K562 (cell line): ENCODE data around the gene PKHD1. TPM values are rescaled to one million over a fixed set of nuclear protein-coding genes. Genes with fewer than 3 reads are reported as not detected.

Experiments used
- ATAC-seq: fragments of 200-7000 bp; cut with Tn5 transposase; 3 replicates; pipeline ENCODE4 v1.9.1; 2020; ENCODE audit warnings: moderate library complexity
- BruUV-seq: library from RNA; stranded (reverse); fragments of 400-500 nt; replicated peaks from 2 replicates; lab custom pipeline; 2021; lab: Mats Ljungman, UMichigan
- CTCF ChIA-PET: fragments of 300-600 bp; formaldehyde crosslinking; extraction: SDS; loops from one replicate; lab custom pipeline; 2021; ENCODE audit warnings: low intra/inter-chr PET ratio; lab: Yijun Ruan, JAX
- POLR2A ChIA-PET: fragments of 300-600, 350-650 bp; sonication (Branson Sonifier 250); formaldehyde crosslinking; extraction: SDS; loops from one replicate; lab custom pipeline; 2021; ENCODE audit warnings: antibody characterized with exemption, inconsistent platforms; lab: Yijun Ruan, JAX
- DNase-seq, 4 experiments: peaks; one replicate each; pipeline versions ENCODE4 v3.0.0 to v3.0.0-alpha.2; 2011 to 2018; ENCODE audit warnings: low spot score in 3 of 4, mixed read lengths in 3 of 4; ENCODE audit errors: extremely low read depth in 1 of 4
- FAIRE-seq: peaks from 2 replicates; lab custom pipeline; 2011; peaks lifted over from hg19 to GRCh38; lab: Jason Lieb, UNC
- H2AFZ ChIP-seq: 2 replicates; pipeline ENCODE4 v1.6.0; 2011; ENCODE audit warnings: low read depth, low read length, control low read depth, inconsistent platforms
- H3K27ac ChIP-seq: fragments of 200-600 bp; 3 replicates; pipeline ENCODE4 v1.8.0; 2011; ENCODE audit warnings: low read depth, mild to moderate bottlenecking, control low read depth, inconsistent platforms, low read length, moderate library complexity, mixed read lengths; ENCODE audit errors: extremely low read depth
- H3K27me3 ChIP-seq, 2 experiments: fragments of 300-600 bp in 1 of 2; 2 replicates in 1 of 2; 3 replicates in 1 of 2; pipeline versions ENCODE4 v1.6.0 to v1.8.0; 2011; ENCODE audit warnings: inconsistent platforms in 2 of 2, low read length in 2 of 2, mild to moderate bottlenecking in 1 of 2, mixed read lengths in 1 of 2, moderate library complexity in 1 of 2; ENCODE audit not compliant: control insufficient read depth in 2 of 2, insufficient read depth in 2 of 2
- H3K36me3 ChIP-seq: fragments of 300-600 bp; 3 replicates; pipeline ENCODE4 v1.8.0; 2011; ENCODE audit warnings: mild to moderate bottlenecking, low read length, inconsistent platforms; ENCODE audit not compliant: control insufficient read depth, insufficient read depth
- H3K4me1 ChIP-seq, 2 experiments: fragments of 200-600 bp in 1 of 2; replicated peaks in 1 of 2; 2 replicates in 1 of 2; 3 replicates in 1 of 2; pipeline versions ENCODE4 v1.5.1 to v1.8.0; 2011; ENCODE audit warnings: inconsistent platforms in 2 of 2, low read length in 2 of 2, mild to moderate bottlenecking in 1 of 2, mixed read lengths in 1 of 2, moderate library complexity in 1 of 2; ENCODE audit not compliant: control insufficient read depth in 2 of 2, insufficient read depth in 2 of 2
- H3K4me2 ChIP-seq: 2 replicates; pipeline ENCODE4 v1.6.1; 2011; ENCODE audit warnings: low read length, control low read depth, inconsistent platforms, mixed read lengths; ENCODE audit not compliant: insufficient read depth
- H3K4me3 ChIP-seq: fragments of 200-600 bp; sonication (generic), shearing (Covaris generic); 2 replicates; pipeline ENCODE4 v1.5.1; 2016; ENCODE audit warnings: control low read depth, inconsistent platforms
- H3K79me2 ChIP-seq: fragments of 200-600 bp; 3 replicates; pipeline ENCODE4 v1.8.0; 2011; ENCODE audit warnings: low read length, inconsistent platforms; ENCODE audit not compliant: control insufficient read depth, insufficient read depth
- H3K9ac ChIP-seq, 2 experiments: 2 replicates each; pipeline versions ENCODE4 v1.6.0 to v1.6.1; 2011; ENCODE audit warnings: low read depth in 2 of 2, low read length in 2 of 2, control low read depth in 1 of 2, inconsistent platforms in 1 of 2, mild to moderate bottlenecking in 1 of 2, mixed read lengths in 1 of 2; ENCODE audit not compliant: insufficient read depth in 1 of 2
- H3K9me1 ChIP-seq: one replicate; pipeline ENCODE4 v1.6.0; 2011; ENCODE audit warnings: inconsistent platforms, mild to moderate bottlenecking, low read length, moderate library complexity; ENCODE audit not compliant: control insufficient read depth, insufficient read depth
- H3K9me3 ChIP-seq: replicated peaks from 2 replicates; pipeline ENCODE4 v1.5.1; 2011; ENCODE audit warnings: low read depth, low read length, inconsistent platforms; ENCODE audit not compliant: control insufficient read depth, insufficient read depth
- H4K20me1 ChIP-seq: replicated peaks from 2 replicates; pipeline ENCODE4 v1.6.1; 2011; ENCODE audit warnings: low read length, inconsistent platforms, mixed read lengths; ENCODE audit not compliant: control insufficient read depth, insufficient read depth
- HDAC3 ChIP-seq: fragments of 450-650 bp; IDR thresholded peaks from 2 replicates; pipeline ENCODE4 v1.6.1; 2018; ENCODE audit warnings: borderline replicate concordance, mild to moderate bottlenecking, moderate library complexity; ENCODE audit not compliant: partially characterized antibody
- JUN ChIP-seq, 2 experiments: sonication (generic) in 1 of 2; formaldehyde crosslinking in 1 of 2; IDR thresholded peaks; 2 replicates each; pipeline versions ENCODE4 v1.6.1 to v1.8.0; 2012 to 2022; ENCODE audit warnings: borderline replicate concordance in 2 of 2, mild to moderate bottlenecking in 2 of 2, improper control_type of control experiment in 1 of 2, low read depth in 1 of 2, low read length in 1 of 2, missing genetic modification reagents in 1 of 2
- NFXL1 ChIP-seq: fragments of 450-650 bp; formaldehyde crosslinking; IDR thresholded peaks from 2 replicates; pipeline ENCODE4 v1.4.0; 2021; ENCODE audit warnings: mild to moderate bottlenecking
- PYGO2 ChIP-seq: fragments of 450-650 bp; IDR thresholded peaks from 2 replicates; pipeline ENCODE4 v1.6.1; 2016; ENCODE audit warnings: mild to moderate bottlenecking, missing genetic modification characterization, moderate library complexity, missing compliant biosample characterization
- ZBTB17 ChIP-seq: fragments of 450-650 bp; formaldehyde crosslinking; IDR thresholded peaks from 2 replicates; pipeline ENCODE4 v1.4.0; 2020; ENCODE audit warnings: mild to moderate bottlenecking
- WGBS: fragments of 100-300 bp; shearing (Covaris generic); methylation state at CpG from one replicate; pipeline ENCODE4 v1.1.6; 2016; ENCODE audit warnings: low coverage, mixed read lengths; ENCODE audit not compliant: insufficient coverage; ENCODE audit errors: missing lambda C conversion rate; 5-methylcytosine and 5-hydroxymethylcytosine counted together
- in situ Hi-C: fragments of 300-500 bp; cut with MboI; formaldehyde crosslinking; loops from 4 replicates; pipeline ENCODE4 v1.15.0; 2018; ENCODE audit warnings: inconsistent platforms, mixed read lengths
- intact Hi-C: fragments of 100-400 bp; cut with micrococcal nuclease; formaldehyde crosslinking; loops from 2 replicates; pipeline ENCODE4 v1.14.2; 2022
- polyA plus RNA-seq, 8 experiments: library from polyadenylated mRNA; depleted of rRNA in 4 of 8; stranded (reverse) in 5 of 8; unstranded in 3 of 8; fragments of >200 nt; fragmentation: Nextera tagmentation in 2 of 8; fragmentation: Illumina TruSeq in 1 of 8; extraction: Ambion mirVana in 2 of 8; extraction: Trizol in 1 of 8; gene quantifications; 2 replicates each; pipeline versions ENCODE4 v1.2.1 to v1.2.3, GENCODE V29; 2011 to 2014; ENCODE audit warnings: inconsistent platforms in 1 of 8, missing spikeins in 1 of 8
- total RNA-seq, 7 experiments: library from RNA; depleted of rRNA in 6 of 7; stranded (reverse); fragments of >200 nt in 6 of 7; fragmentation: Illumina TruSeq in 2 of 7; extraction: Trizol in 2 of 7; gene quantifications; 2 replicates each; pipeline versions ENCODE4 v1.2.1 to v1.2.3, GENCODE V29; 2011 to 2021; ENCODE audit warnings: low replicate concordance in 1 of 7
- TF ChIP-seq, protein P1 (sequence below): sonication (generic); formaldehyde crosslinking; IDR thresholded peaks from 2 replicates; pipeline ENCODE4 v1.8.0; 2023; ENCODE audit warnings: mild to moderate bottlenecking, missing genetic modification reagents
- TF ChIP-seq, protein P2 (sequence below): fragments of 200-600 bp; sonication (generic); IDR thresholded peaks from one replicate; pipeline ENCODE4 v1.6.1; 2012; ENCODE audit warnings: mild to moderate bottlenecking, low read depth, low read length, inconsistent platforms

Gene PKHD1
- total and polyA plus RNA-seq, 9 of the 15 experiments (the other 6 are each of a cell fraction or from before 2014, with no cell fraction given), result 0.01 to 0.04 (median 0.01) TPM; not detected in 6

DNA sequence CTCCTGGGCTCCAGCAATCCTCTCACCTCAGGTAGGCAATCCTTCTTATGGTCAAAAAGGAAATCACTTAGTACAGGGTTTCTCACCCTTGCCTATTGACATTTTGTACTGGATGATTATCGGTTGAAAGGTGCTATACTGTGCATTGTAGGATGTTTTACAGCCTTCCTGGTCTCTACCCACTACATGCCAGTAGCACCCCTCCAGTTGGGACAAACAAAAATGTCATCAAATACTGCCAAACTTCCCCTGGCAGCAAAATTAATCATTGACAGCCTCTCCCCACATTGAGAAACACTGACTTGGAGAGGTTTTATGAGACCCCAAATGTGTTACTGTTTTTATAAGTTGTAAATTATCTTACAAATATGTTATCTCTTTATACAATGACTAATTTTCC is 368.1 kb downstream of the PKHD1 start:
- no peaks in the 10 kb centered on the region for H3K27me3 ChIP-seq
- FAIRE-seq (no peak), ATAC-seq (no peak), DNase-seq (no peak)
- no peaks in the 10 kb centered on the region for H3K9me1 ChIP-seq
- no peaks in the 10 kb centered on the region for H4K20me1 ChIP-seq
- ChIA-PET POLR2A (no interaction called here), CTCF (no interaction called here)
- no peaks in the 10 kb centered on the region for H3K9me3 ChIP-seq
- H3K9ac ChIP-seq, result no peak overlapping the region
- no peaks in the 10 kb centered on the region for H3K79me2 ChIP-seq
- intact Hi-C loops, result no loop called here
- H3K27ac ChIP-seq, result no peak overlapping the region
- H2AFZ ChIP-seq, result no peak overlapping the region
- no peak overlapping the region for H3K4me3 ChIP-seq
- BruUV-seq, result no TSS peak
- WGBS, result 0% methylated on average over 1 of the region's 1 CpG
- no peak overlapping the region for H3K4me2 ChIP-seq
- no peaks in the 10 kb centered on the region for H3K4me1 ChIP-seq
- in situ Hi-C loops, result no loop called here
- H3K36me3 ChIP-seq, result no peaks in the 10 kb centered on the region
- TF ChIP-seq HDAC3 (no peak), PYGO2 (tag) (no peak), ZBTB17 (CRISPR knock-in tag) (no peak), JUN (IDR thresholded peaks at IDR 0.05; ENCODE audit: borderline replicate concordance, low read depth, low read length) (no peak), JUN (CRISPR knock-in tag; IDR thresholded peaks at IDR 0.05; ENCODE audit: borderline replicate concordance) (no peak), NFXL1 (CRISPR knock-in tag) (no peak)
- TF ChIP-seq, protein P1, sequence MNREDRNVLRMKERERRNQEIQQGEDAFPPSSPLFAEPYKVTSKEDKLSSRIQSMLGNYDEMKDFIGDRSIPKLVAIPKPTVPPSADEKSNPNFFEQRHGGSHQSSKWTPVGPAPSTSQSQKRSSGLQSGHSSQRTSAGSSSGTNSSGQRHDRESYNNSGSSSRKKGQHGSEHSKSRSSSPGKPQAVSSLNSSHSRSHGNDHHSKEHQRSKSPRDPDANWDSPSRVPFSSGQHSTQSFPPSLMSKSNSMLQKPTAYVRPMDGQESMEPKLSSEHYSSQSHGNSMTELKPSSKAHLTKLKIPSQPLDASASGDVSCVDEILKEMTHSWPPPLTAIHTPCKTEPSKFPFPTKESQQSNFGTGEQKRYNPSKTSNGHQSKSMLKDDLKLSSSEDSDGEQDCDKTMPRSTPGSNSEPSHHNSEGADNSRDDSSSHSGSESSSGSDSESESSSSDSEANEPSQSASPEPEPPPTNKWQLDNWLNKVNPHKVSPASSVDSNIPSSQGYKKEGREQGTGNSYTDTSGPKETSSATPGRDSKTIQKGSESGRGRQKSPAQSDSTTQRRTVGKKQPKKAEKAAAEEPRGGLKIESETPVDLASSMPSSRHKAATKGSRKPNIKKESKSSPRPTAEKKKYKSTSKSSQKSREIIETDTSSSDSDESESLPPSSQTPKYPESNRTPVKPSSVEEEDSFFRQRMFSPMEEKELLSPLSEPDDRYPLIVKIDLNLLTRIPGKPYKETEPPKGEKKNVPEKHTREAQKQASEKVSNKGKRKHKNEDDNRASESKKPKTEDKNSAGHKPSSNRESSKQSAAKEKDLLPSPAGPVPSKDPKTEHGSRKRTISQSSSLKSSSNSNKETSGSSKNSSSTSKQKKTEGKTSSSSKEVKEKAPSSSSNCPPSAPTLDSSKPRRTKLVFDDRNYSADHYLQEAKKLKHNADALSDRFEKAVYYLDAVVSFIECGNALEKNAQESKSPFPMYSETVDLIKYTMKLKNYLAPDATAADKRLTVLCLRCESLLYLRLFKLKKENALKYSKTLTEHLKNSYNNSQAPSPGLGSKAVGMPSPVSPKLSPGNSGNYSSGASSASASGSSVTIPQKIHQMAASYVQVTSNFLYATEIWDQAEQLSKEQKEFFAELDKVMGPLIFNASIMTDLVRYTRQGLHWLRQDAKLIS, result no peak
- TF ChIP-seq, protein P2, sequence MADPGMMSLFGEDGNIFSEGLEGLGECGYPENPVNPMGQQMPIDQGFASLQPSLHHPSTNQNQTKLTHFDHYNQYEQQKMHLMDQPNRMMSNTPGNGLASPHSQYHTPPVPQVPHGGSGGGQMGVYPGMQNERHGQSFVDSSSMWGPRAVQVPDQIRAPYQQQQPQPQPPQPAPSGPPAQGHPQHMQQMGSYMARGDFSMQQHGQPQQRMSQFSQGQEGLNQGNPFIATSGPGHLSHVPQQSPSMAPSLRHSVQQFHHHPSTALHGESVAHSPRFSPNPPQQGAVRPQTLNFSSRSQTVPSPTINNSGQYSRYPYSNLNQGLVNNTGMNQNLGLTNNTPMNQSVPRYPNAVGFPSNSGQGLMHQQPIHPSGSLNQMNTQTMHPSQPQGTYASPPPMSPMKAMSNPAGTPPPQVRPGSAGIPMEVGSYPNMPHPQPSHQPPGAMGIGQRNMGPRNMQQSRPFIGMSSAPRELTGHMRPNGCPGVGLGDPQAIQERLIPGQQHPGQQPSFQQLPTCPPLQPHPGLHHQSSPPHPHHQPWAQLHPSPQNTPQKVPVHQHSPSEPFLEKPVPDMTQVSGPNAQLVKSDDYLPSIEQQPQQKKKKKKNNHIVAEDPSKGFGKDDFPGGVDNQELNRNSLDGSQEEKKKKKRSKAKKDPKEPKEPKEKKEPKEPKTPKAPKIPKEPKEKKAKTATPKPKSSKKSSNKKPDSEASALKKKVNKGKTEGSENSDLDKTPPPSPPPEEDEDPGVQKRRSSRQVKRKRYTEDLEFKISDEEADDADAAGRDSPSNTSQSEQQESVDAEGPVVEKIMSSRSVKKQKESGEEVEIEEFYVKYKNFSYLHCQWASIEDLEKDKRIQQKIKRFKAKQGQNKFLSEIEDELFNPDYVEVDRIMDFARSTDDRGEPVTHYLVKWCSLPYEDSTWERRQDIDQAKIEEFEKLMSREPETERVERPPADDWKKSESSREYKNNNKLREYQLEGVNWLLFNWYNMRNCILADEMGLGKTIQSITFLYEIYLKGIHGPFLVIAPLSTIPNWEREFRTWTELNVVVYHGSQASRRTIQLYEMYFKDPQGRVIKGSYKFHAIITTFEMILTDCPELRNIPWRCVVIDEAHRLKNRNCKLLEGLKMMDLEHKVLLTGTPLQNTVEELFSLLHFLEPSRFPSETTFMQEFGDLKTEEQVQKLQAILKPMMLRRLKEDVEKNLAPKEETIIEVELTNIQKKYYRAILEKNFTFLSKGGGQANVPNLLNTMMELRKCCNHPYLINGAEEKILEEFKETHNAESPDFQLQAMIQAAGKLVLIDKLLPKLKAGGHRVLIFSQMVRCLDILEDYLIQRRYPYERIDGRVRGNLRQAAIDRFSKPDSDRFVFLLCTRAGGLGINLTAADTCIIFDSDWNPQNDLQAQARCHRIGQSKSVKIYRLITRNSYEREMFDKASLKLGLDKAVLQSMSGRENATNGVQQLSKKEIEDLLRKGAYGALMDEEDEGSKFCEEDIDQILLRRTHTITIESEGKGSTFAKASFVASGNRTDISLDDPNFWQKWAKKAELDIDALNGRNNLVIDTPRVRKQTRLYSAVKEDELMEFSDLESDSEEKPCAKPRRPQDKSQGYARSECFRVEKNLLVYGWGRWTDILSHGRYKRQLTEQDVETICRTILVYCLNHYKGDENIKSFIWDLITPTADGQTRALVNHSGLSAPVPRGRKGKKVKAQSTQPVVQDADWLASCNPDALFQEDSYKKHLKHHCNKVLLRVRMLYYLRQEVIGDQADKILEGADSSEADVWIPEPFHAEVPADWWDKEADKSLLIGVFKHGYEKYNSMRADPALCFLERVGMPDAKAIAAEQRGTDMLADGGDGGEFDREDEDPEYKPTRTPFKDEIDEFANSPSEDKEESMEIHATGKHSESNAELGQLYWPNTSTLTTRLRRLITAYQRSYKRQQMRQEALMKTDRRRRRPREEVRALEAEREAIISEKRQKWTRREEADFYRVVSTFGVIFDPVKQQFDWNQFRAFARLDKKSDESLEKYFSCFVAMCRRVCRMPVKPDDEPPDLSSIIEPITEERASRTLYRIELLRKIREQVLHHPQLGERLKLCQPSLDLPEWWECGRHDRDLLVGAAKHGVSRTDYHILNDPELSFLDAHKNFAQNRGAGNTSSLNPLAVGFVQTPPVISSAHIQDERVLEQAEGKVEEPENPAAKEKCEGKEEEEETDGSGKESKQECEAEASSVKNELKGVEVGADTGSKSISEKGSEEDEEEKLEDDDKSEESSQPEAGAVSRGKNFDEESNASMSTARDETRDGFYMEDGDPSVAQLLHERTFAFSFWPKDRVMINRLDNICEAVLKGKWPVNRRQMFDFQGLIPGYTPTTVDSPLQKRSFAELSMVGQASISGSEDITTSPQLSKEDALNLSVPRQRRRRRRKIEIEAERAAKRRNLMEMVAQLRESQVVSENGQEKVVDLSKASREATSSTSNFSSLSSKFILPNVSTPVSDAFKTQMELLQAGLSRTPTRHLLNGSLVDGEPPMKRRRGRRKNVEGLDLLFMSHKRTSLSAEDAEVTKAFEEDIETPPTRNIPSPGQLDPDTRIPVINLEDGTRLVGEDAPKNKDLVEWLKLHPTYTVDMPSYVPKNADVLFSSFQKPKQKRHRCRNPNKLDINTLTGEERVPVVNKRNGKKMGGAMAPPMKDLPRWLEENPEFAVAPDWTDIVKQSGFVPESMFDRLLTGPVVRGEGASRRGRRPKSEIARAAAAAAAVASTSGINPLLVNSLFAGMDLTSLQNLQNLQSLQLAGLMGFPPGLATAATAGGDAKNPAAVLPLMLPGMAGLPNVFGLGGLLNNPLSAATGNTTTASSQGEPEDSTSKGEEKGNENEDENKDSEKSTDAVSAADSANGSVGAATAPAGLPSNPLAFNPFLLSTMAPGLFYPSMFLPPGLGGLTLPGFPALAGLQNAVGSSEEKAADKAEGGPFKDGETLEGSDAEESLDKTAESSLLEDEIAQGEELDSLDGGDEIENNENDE, result no peak
